WTC11 (cell line): ENCODE data around the gene GFPT1. TPM values are rescaled to one million over a fixed set of nuclear protein-coding genes. Genes with fewer than 3 reads are reported as not detected.

Experiments
- ATF1 ChIP-seq: sonication (generic); formaldehyde crosslinking; IDR thresholded peaks from 2 replicates; pipeline ENCODE4 v1.8.1; 2023; ENCODE audit warnings: mild to moderate bottlenecking, moderate library complexity, missing genetic modification reagents
- CDX4 ChIP-seq: fragments of 250-450 bp; sonication (Bioruptor Pico); IDR thresholded peaks from 2 replicates; pipeline ENCODE4 v1.9.0; 2021; ENCODE audit warnings: moderate library complexity, mild to moderate bottlenecking, inconsistent platforms, borderline replicate concordance
- CREM ChIP-seq: sonication (generic); formaldehyde crosslinking; IDR thresholded peaks from 2 replicates; pipeline ENCODE4 v1.8.1; 2022; ENCODE audit warnings: mild to moderate bottlenecking, missing genetic modification reagents, moderate library complexity
- CTCF ChIP-seq: fragments of 200-600 bp; IDR thresholded peaks from 2 replicates; pipeline ENCODE4 v1.8.0; 2022; ENCODE audit warnings: antibody characterized with exemption
- ERG ChIP-seq: fragments of 250-450 bp; sonication (Bioruptor Pico); IDR thresholded peaks from 2 replicates; pipeline ENCODE4 v1.8.0; 2021; ENCODE audit warnings: mild to moderate bottlenecking
- ETV6 ChIP-seq: sonication (generic); formaldehyde crosslinking; IDR thresholded peaks from 2 replicates; pipeline ENCODE4 v1.8.1; 2022; ENCODE audit warnings: mild to moderate bottlenecking, missing genetic modification reagents
- FOXJ3 ChIP-seq: sonication (generic); formaldehyde crosslinking; IDR thresholded peaks from 2 replicates; pipeline ENCODE4 v1.9.0; 2021; ENCODE audit warnings: missing genetic modification reagents, mild to moderate bottlenecking, borderline replicate concordance
- FOXP1 ChIP-seq: sonication (generic); formaldehyde crosslinking; IDR thresholded peaks from 2 replicates; pipeline ENCODE4 v1.8.0; 2022; ENCODE audit warnings: missing genetic modification reagents, mild to moderate bottlenecking, moderate library complexity, borderline replicate concordance
- GABPB1 ChIP-seq: sonication (generic); formaldehyde crosslinking; IDR thresholded peaks from 2 replicates; pipeline ENCODE4 v1.8.1; 2023; ENCODE audit warnings: mild to moderate bottlenecking, missing genetic modification reagents
- HMGA2 ChIP-seq: fragments of 250-450 bp; sonication (Bioruptor Pico); IDR thresholded peaks from 2 replicates; pipeline ENCODE4 v1.4.0; 2021; ENCODE audit warnings: mild to moderate bottlenecking, moderate library complexity
- JAZF1 ChIP-seq: fragments of 250-450 bp; sonication (Bioruptor Pico); IDR thresholded peaks from 2 replicates; pipeline ENCODE4 v1.9.0; 2021; ENCODE audit warnings: moderate library complexity, mild to moderate bottlenecking, inconsistent platforms
- KAT7 ChIP-seq: sonication (generic); formaldehyde crosslinking; IDR thresholded peaks from 2 replicates; pipeline ENCODE4 v1.8.1; 2023; ENCODE audit warnings: missing genetic modification reagents, mild to moderate bottlenecking, borderline replicate concordance
- MYBL2 ChIP-seq: sonication (generic); formaldehyde crosslinking; IDR thresholded peaks from 2 replicates; pipeline ENCODE4 v1.8.1; 2023; ENCODE audit warnings: mild to moderate bottlenecking, moderate library complexity, missing genetic modification reagents
- PRRX2 ChIP-seq: fragments of 250-450 bp; sonication (Bioruptor Pico); IDR thresholded peaks from 2 replicates; pipeline ENCODE4 v1.8.0; 2021; ENCODE audit warnings: mild to moderate bottlenecking
- RELA ChIP-seq: sonication (generic); formaldehyde crosslinking; IDR thresholded peaks from 2 replicates; pipeline ENCODE4 v1.8.1; 2022; ENCODE audit warnings: missing genetic modification reagents, mild to moderate bottlenecking, borderline replicate concordance
- RORB ChIP-seq: fragments of 250-450 bp; sonication (Bioruptor Pico); IDR thresholded peaks from 2 replicates; pipeline ENCODE4 v1.9.0; 2021; ENCODE audit warnings: mild to moderate bottlenecking
- SMAD4 ChIP-seq: sonication (generic); formaldehyde crosslinking; IDR thresholded peaks from 2 replicates; pipeline ENCODE4 v1.8.0; 2022; ENCODE audit warnings: mild to moderate bottlenecking, missing genetic modification reagents
- SP1 ChIP-seq: sonication (generic); formaldehyde crosslinking; conservative IDR thresholded peaks from 2 replicates; pipeline ENCODE4 v1.8.1; 2022; ENCODE audit warnings: missing genetic modification reagents
- TP53 ChIP-seq: sonication (generic); formaldehyde crosslinking; IDR thresholded peaks from 2 replicates; pipeline ENCODE4 v1.8.1; 2023; ENCODE audit warnings: mild to moderate bottlenecking, missing genetic modification reagents
- ZBTB21 ChIP-seq: sonication (generic); formaldehyde crosslinking; IDR thresholded peaks from 2 replicates; pipeline ENCODE4 v1.8.1; 2023; ENCODE audit warnings: mild to moderate bottlenecking, missing genetic modification reagents, borderline replicate concordance
- ZNF219 ChIP-seq: sonication (generic); formaldehyde crosslinking; IDR thresholded peaks from 2 replicates; pipeline ENCODE4 v1.8.0; 2023; ENCODE audit warnings: missing genetic modification reagents, mild to moderate bottlenecking, borderline replicate concordance
- ZNF263 ChIP-seq: sonication (generic); formaldehyde crosslinking; IDR thresholded peaks from 2 replicates; pipeline ENCODE4 v1.8.1; 2022; ENCODE audit warnings: low read depth, mild to moderate bottlenecking, moderate library complexity, missing genetic modification reagents
- ZNF416 ChIP-seq: fragments of 250-450 bp; sonication (Bioruptor Pico); IDR thresholded peaks from 2 replicates; pipeline ENCODE4 v1.9.0; 2021; ENCODE audit warnings: mild to moderate bottlenecking, inconsistent platforms
- ZNF423 ChIP-seq: fragments of 250-450 bp; sonication (Bioruptor Pico); IDR thresholded peaks from 2 replicates; pipeline ENCODE4 v2.1.2; 2022; ENCODE audit warnings: mild to moderate bottlenecking, moderate library complexity
- total RNA-seq: library from RNA; stranded (reverse); gene quantifications from 3 replicates; pipeline ENCODE4 v1.2.3, GENCODE V29; 2021
- TF ChIP-seq, protein P1 (sequence below): sonication (generic); formaldehyde crosslinking; IDR thresholded peaks from 2 replicates; pipeline ENCODE4 v1.8.1; 2022; ENCODE audit warnings: low read depth, missing genetic modification reagents, borderline replicate concordance
- TF ChIP-seq, protein P2 (sequence below): fragments of 250-450 bp; sonication (Bioruptor Pico); IDR thresholded peaks from 2 replicates; pipeline ENCODE4 v1.9.0; 2021; ENCODE audit warnings: mild to moderate bottlenecking
- TF ChIP-seq, protein P3 (sequence below): sonication (generic); formaldehyde crosslinking; IDR thresholded peaks from 2 replicates; pipeline ENCODE4 v1.8.1; 2022; ENCODE audit warnings: missing genetic modification reagents, borderline replicate concordance
- TF ChIP-seq, protein P4 (sequence below): fragments of 250-450 bp; sonication (Bioruptor Pico); conservative IDR thresholded peaks from 2 replicates; pipeline ENCODE4 v1.9.0; 2021; ENCODE audit warnings: mild to moderate bottlenecking
- TF ChIP-seq, protein P5 (sequence below): sonication (generic); formaldehyde crosslinking; IDR thresholded peaks from 2 replicates; pipeline ENCODE4 v1.8.1; 2022; ENCODE audit warnings: mild to moderate bottlenecking, moderate library complexity, missing genetic modification reagents

The GFPT1 gene
- total RNA-seq, 1 experiment from 2014 or later = 65.5 TPM

- TF ChIP-seq ZNF219 (CRISPR knock-in tag) (0 out of 2 replicates have a peak, but pooled peaks have one; percentile 14), ETV6 (peak; percentile 92), MYBL2 (peak; percentile 85; the same call in 1 of the 2 replicates), CDX4 (CRISPR knock-in tag) (no peak), TP53 (peak; percentile 94), RORB (no peak), ERG (no peak), KAT7 (CRISPR knock-in tag) (peak; percentile 62; the same call in 1 of the 2 replicates), ZBTB21 (CRISPR knock-in tag) (no peak; the same call in 1 of the 2 replicates), SMAD4 (0 out of 2 replicates have a peak, but pooled peaks have one; percentile 57), ZNF423 (CRISPR knock-in tag) (no peak), CREM (CRISPR knock-in tag) (peak; percentile 49; the same call in 1 of the 2 replicates), CTCF (no peak), GABPB1 (CRISPR knock-in tag) (peak; percentile 54), ZNF263 (no peak), PRRX2 (CRISPR knock-in tag) (no peak), ZNF416 (CRISPR knock-in tag) (no peak), ATF1 (no peak), JAZF1 (CRISPR knock-in tag) (no peak), RELA (CRISPR knock-in tag) (peak; percentile 60; the same call in 1 of the 2 replicates), FOXJ3 (CRISPR knock-in tag) (no peak), FOXP1 (CRISPR knock-in tag) (peak; percentile 88), SP1 (CRISPR knock-in tag) (peak; percentile 90), HMGA2 (CRISPR knock-in tag) (no peak)
- TF ChIP-seq, protein P1, sequence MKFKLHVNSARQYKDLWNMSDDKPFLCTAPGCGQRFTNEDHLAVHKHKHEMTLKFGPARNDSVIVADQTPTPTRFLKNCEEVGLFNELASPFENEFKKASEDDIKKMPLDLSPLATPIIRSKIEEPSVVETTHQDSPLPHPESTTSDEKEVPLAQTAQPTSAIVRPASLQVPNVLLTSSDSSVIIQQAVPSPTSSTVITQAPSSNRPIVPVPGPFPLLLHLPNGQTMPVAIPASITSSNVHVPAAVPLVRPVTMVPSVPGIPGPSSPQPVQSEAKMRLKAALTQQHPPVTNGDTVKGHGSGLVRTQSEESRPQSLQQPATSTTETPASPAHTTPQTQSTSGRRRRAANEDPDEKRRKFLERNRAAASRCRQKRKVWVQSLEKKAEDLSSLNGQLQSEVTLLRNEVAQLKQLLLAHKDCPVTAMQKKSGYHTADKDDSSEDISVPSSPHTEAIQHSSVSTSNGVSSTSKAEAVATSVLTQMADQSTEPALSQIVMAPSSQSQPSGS (CRISPR knock-in tag) = no peak
- TF ChIP-seq, protein P2, sequence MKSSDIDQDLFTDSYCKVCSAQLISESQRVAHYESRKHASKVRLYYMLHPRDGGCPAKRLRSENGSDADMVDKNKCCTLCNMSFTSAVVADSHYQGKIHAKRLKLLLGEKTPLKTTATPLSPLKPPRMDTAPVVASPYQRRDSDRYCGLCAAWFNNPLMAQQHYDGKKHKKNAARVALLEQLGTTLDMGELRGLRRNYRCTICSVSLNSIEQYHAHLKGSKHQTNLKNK (CRISPR knock-in tag) = no peak
- TF ChIP-seq, protein P3, sequence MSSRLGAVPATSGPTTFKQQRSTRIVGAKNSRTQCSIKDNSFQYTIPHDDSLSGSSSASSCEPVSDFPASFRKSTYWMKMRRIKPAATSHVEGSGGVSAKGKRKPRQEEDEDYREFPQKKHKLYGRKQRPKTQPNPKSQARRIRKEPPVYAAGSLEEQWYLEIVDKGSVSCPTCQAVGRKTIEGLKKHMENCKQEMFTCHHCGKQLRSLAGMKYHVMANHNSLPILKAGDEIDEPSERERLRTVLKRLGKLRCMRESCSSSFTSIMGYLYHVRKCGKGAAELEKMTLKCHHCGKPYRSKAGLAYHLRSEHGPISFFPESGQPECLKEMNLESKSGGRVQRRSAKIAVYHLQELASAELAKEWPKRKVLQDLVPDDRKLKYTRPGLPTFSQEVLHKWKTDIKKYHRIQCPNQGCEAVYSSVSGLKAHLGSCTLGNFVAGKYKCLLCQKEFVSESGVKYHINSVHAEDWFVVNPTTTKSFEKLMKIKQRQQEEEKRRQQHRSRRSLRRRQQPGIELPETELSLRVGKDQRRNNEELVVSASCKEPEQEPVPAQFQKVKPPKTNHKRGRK (CRISPR knock-in tag) = no peak
- TF ChIP-seq, protein P4, sequence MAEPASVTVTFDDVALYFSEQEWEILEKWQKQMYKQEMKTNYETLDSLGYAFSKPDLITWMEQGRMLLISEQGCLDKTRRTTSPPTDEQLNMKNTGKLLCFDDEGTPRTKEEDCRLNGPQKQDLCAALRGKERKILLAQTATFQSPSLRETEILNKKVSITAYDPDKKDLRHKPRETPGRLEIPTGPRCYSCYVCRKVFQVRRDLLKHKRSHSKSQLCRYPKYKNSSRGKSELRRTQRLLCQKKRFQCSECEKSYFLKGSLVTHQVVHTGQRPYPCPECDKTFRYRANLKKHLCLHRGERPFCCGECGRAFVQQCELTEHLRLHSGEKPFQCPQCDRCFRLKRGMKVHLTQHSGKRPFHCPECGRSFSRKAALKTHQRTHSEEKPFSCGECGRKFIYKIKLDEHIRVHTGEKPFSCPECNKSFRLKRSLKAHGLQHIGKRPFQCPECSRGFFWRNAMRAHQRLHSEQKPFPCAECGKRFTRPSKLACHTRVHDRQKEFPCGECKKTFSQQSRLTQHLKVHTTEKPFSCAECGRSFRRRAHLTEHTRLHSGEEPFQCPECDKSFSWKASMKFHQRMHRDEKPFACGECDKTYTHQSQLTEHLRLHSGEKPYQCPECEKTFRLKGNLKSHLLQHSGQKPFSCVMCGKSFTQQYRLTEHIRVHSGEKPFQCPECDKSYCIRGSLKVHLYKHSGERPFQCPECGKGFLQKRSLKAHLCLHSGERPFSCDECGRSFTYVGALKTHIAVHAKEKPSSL (CRISPR knock-in tag) = no peak
- TF ChIP-seq, protein P5, sequence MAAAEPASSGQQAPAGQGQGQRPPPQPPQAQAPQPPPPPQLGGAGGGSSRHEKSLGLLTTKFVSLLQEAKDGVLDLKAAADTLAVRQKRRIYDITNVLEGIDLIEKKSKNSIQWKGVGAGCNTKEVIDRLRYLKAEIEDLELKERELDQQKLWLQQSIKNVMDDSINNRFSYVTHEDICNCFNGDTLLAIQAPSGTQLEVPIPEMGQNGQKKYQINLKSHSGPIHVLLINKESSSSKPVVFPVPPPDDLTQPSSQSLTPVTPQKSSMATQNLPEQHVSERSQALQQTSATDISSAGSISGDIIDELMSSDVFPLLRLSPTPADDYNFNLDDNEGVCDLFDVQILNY (CRISPR knock-in tag) = peak; percentile 68; the same call in 1 of the 2 replicates
These were observed at the start of gene GFPT1 (continued) for GRCh38 chr2:69386789-69387734.
